HCT116 (cell line): Measurements from ENCODE around the gene HOMER3. TPM values are rescaled to one million over a fixed set of nuclear protein-coding genes. Genes with fewer than 3 reads are reported as not detected.

Experiments used
- ATAC-seq: fragments of 200-7000 bp; cut with Tn5 transposase; 2 replicates; pipeline ENCODE4 v1.9.1; 2020; ENCODE audit warnings: mild to moderate bottlenecking, moderate library complexity
- BruUV-seq: library from RNA; stranded (reverse); fragments of 400-500 nt; replicated peaks from 2 replicates; lab custom pipeline; 2021; lab: Mats Ljungman, UMichigan
- CTCF ChIA-PET: fragments of 300-600 bp; sonication (Branson Sonifier 250); formaldehyde crosslinking; loops from one replicate; lab custom pipeline; 2021; ENCODE audit warnings: antibody characterized with exemption; lab: Charles Lee
- POLR2A ChIA-PET: fragments of 300-600, 350-600 bp; sonication (Branson Sonifier 250); formaldehyde crosslinking; loops from one replicate; lab custom pipeline; 2021; ENCODE audit warnings: antibody characterized with exemption; lab: Charles Lee
- RAD21 ChIA-PET, 2 experiments: fragments of 300-600 bp; sonication (Branson Sonifier 250); formaldehyde crosslinking; loops; one replicate each; lab custom pipeline; 2023; ENCODE audit warnings: low total read pairs in 2 of 2; ENCODE audit not compliant: uncharacterized antibody in 2 of 2, unreplicated experiment in 2 of 2, low non-redundant PET in 1 of 2; lab: Charles Lee
- DNase-seq: peaks from one replicate; pipeline ENCODE4 v3.0.0-alpha.2; 2010; ENCODE audit warnings: low read depth, low spot score
- H2AFZ ChIP-seq: fragments of 200-600 bp; shearing (Covaris generic), sonication (generic); 2 replicates; pipeline ENCODE4 v1.6.1; 2017; ENCODE audit warnings: low read depth, mixed run types, mixed read lengths, antibody characterized with exemption, low read length; ENCODE audit not compliant: poor library complexity, severe bottlenecking
- H3K27ac ChIP-seq: 2 replicates; pipeline ENCODE4 v1.5.1; 2012; ENCODE audit warnings: low read depth, low read length
- H3K27me3 ChIP-seq: fragments of 200-600 bp; sonication (generic); 2 replicates; pipeline ENCODE4 v1.6.1; 2016; ENCODE audit warnings: mixed run types, low read length, mixed read lengths; ENCODE audit not compliant: insufficient read depth
- H3K36me3 ChIP-seq, 2 experiments: fragments of 200-500 bp in 1 of 2; fragments of 200-600 bp in 1 of 2; sonication (Bioruptor generic) in 1 of 2; sonication (generic) in 1 of 2; 2 replicates each; pipeline versions ENCODE4 v1.5.1 to v1.6.1; 2014 to 2016; ENCODE audit warnings: low read length in 2 of 2, inconsistent platforms in 1 of 2, mixed read lengths in 1 of 2, mixed run types in 1 of 2; ENCODE audit not compliant: insufficient read depth in 2 of 2, control insufficient read depth in 1 of 2
- H3K4me1 ChIP-seq, 2 experiments: fragments of 200-600 bp in 1 of 2; sonication (generic) in 1 of 2; 2 replicates each; pipeline versions ENCODE4 v1.5.1 to v1.6.1; 2012 to 2017; ENCODE audit warnings: low read length in 2 of 2, inconsistent platforms in 1 of 2, mild to moderate bottlenecking in 1 of 2, mixed read lengths in 1 of 2, mixed run types in 1 of 2, moderate library complexity in 1 of 2; ENCODE audit not compliant: insufficient read depth in 2 of 2, control insufficient read depth in 1 of 2
- H3K4me2 ChIP-seq: fragments of 200-600 bp; sonication (generic); 2 replicates; pipeline ENCODE4 v1.6.1; 2017; ENCODE audit warnings: mixed run types, low read length, mixed read lengths
- H3K4me3 ChIP-seq, 2 experiments: fragments of 200-600 bp in 1 of 2; sonication (generic) in 1 of 2; replicated peaks in 1 of 2; 2 replicates each; pipeline ENCODE4 v1.5.1; 2011 to 2016; ENCODE audit warnings: low read length in 2 of 2, control low read depth in 1 of 2, low read depth in 1 of 2, mild to moderate bottlenecking in 1 of 2, mixed read lengths in 1 of 2, mixed run types in 1 of 2
- H3K79me2 ChIP-seq: fragments of 200-600 bp; sonication (generic); 2 replicates; pipeline ENCODE4 v1.6.1; 2017; ENCODE audit warnings: mild to moderate bottlenecking, mixed run types, low read length, moderate library complexity, mixed read lengths; ENCODE audit not compliant: insufficient read depth
- H3K9ac ChIP-seq: fragments of 200-600 bp; sonication (generic); 2 replicates; pipeline ENCODE4 v1.6.1; 2016; ENCODE audit warnings: low read length, mixed read lengths
- H3K9me2 ChIP-seq: fragments of 200-600 bp; sonication (generic), shearing (Covaris generic); 2 replicates; pipeline ENCODE4 v1.6.1; 2017; ENCODE audit warnings: mixed run types, mild to moderate bottlenecking, moderate library complexity; ENCODE audit not compliant: insufficient read depth
- H3K9me3 ChIP-seq, 2 experiments: fragments of 200-500 bp in 1 of 2; fragments of 200-600 bp in 1 of 2; sonication (Bioruptor generic) in 1 of 2; sonication (generic) in 1 of 2; 2 replicates each; pipeline ENCODE4 v1.6.1; 2014 to 2017; ENCODE audit warnings: low read length in 2 of 2, mixed read lengths in 2 of 2, inconsistent platforms in 1 of 2, low read depth in 1 of 2, mild to moderate bottlenecking in 1 of 2, mixed run types in 1 of 2, moderate library complexity in 1 of 2; ENCODE audit not compliant: control insufficient read depth in 1 of 2, insufficient read depth in 1 of 2
- H4K20me1 ChIP-seq: fragments of 200-600 bp; sonication (generic), shearing (Covaris generic); 2 replicates; pipeline ENCODE4 v1.6.1; 2017; ENCODE audit warnings: mixed run types, mild to moderate bottlenecking, moderate library complexity; ENCODE audit not compliant: insufficient read depth
- CEBPB ChIP-seq: IDR thresholded peaks from 2 replicates; pipeline ENCODE4 v1.6.1; 2012; ENCODE audit warnings: low read depth
- EGR1 ChIP-seq: IDR thresholded peaks from 2 replicates; pipeline ENCODE4 v1.6.1; 2012; ENCODE audit warnings: low read depth
- ELF1 ChIP-seq: IDR thresholded peaks from 2 replicates; pipeline ENCODE4 v1.6.1; 2012; ENCODE audit warnings: low read depth, borderline replicate concordance
- EZH2 ChIP-seq: fragments of 200-600 bp; sonication (generic); IDR thresholded peaks from 2 replicates; pipeline ENCODE4 v1.6.1; 2017; ENCODE audit warnings: antibody characterized with exemption, mixed run types
- EZH2phosphoT487 ChIP-seq: fragments of 200-600 bp; IDR thresholded peaks from 2 replicates; pipeline ENCODE4 v1.6.1; 2018; ENCODE audit warnings: antibody characterized with exemption, borderline replicate concordance
- POLR2A ChIP-seq: IDR thresholded peaks from 2 replicates; pipeline ENCODE4 v1.7.0; 2011; ENCODE audit warnings: borderline replicate concordance; ENCODE audit not compliant: insufficient read depth, insufficient read length; ENCODE audit errors: extremely low read depth
- POLR2AphosphoS5 ChIP-seq: IDR thresholded peaks from 2 replicates; pipeline ENCODE4 v1.6.1; 2011; ENCODE audit warnings: mild to moderate bottlenecking, low read depth, low read length, moderate library complexity
- SIN3A ChIP-seq: IDR thresholded peaks from 2 replicates; pipeline ENCODE4 v1.6.1; 2012; ENCODE audit warnings: low read depth
- TCF7L2 ChIP-seq: IDR thresholded peaks from 2 replicates; pipeline ENCODE4 v1.7.0; 2011; ENCODE audit warnings: borderline replicate concordance, inconsistent platforms; ENCODE audit not compliant: insufficient read depth, insufficient read length; ENCODE audit errors: extremely low read depth
- YY1 ChIP-seq: IDR thresholded peaks from 2 replicates; pipeline ENCODE4 v1.6.1; 2011; ENCODE audit warnings: low read length, low read depth, moderate library complexity, mild to moderate bottlenecking; ENCODE audit not compliant: insufficient replicate concordance; ENCODE audit errors: extremely low read depth
- ZBTB33 ChIP-seq: IDR thresholded peaks from 2 replicates; pipeline ENCODE4 v1.6.1; 2011; ENCODE audit warnings: mild to moderate bottlenecking, low read length, moderate library complexity; ENCODE audit not compliant: insufficient replicate concordance; ENCODE audit errors: extremely low read depth
- ZFX ChIP-seq: fragments of 450-650 bp; IDR thresholded peaks from 2 replicates; pipeline ENCODE4 v1.6.1; 2017
- ZNF274 ChIP-seq: fragments of 200-500 bp; sonication (Bioruptor generic); IDR thresholded peaks from 2 replicates; pipeline ENCODE4 v1.6.1; 2014; ENCODE audit warnings: mild to moderate bottlenecking, low read depth, low read length, inconsistent platforms
- intact Hi-C: fragments of 100-400 bp; cut with micrococcal nuclease; formaldehyde crosslinking; loops from 2 replicates; pipeline ENCODE4 v1.10.0; 2022
- total RNA-seq: library from RNA; stranded (reverse); gene quantifications from one replicate; pipeline ENCODE4 v1.2.1, GENCODE V29; 2021; ENCODE audit not compliant: unreplicated experiment
- TF ChIP-seq, protein P1 (sequence below): IDR thresholded peaks from 2 replicates; pipeline ENCODE4 v1.6.1; 2012
- TF ChIP-seq, protein P2 (sequence below): IDR thresholded peaks from 2 replicates; pipeline ENCODE4 v1.6.1; 2012

HOMER3 gene
- total RNA-seq, 1 experiment from 2014 or later, result 45.2 TPM

DNA sequence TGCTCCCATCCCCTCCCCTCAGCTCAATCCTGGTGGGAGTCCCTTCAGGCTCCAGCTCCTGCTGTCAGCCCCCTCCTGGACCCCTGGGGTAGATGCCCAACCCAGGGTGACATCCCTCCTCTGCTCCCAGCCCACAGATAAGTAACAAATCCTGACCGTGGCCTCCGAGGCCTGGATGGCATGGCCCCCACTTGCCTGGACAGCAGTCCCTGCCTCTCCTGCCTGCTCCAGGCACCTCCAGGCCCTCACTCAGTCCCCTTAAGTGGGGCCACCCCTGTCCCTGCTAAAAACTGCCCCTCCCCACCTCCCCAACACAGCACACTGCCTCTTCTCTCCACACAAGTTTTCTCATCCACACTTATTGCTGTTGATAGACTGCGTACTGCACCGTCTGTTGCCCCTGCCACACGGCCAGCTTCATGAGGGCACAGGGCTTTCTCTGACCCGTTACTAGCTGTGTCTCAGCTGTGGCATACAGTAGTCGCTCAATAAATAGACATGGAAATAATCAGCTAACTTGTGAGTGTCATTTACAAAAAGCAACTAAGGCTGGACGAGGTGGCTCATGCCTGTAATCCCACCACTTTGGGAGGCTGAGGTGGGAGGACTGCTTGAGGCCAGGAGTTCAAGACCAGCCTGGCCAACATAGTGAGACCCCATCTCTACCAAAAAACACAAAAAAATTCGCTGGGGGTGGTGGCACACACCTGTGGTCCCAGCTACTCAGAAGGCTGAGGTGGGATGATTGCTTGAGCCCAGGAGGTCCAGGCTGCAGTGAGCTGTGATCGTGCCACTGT, 50.9 kb downstream of the HOMER3 start:
- Histone ChIP-seq H3K4me1 (peaks cover 0 to 4% of the 10 kb centered on the region in 2 experiments; a peak in 2 of 4 replicates), H3K27me3 (no peaks in the 10 kb centered on the region), H4K20me1 (no peaks in the 10 kb centered on the region), H3K9me2 (no peaks in the 10 kb centered on the region), H3K9me3 (no peaks in the 10 kb centered on the region), H3K79me2 (no peaks in the 10 kb centered on the region), H3K4me3 (no peak overlapping the region), H3K4me2 (no peak overlapping the region), H3K9ac (no peak overlapping the region), H2AFZ (no peak overlapping the region), H3K27ac (no peak overlapping the region), H3K36me3 (no peaks in the 10 kb centered on the region)
- ATAC-seq (no peak), DNase-seq (no peak)
- TF ChIP-seq EGR1 (no peak), POLR2A (no peak), TCF7L2 (no peak), POLR2AphosphoS5 (no peak), ZNF274 (no peak), ELF1 (no peak), YY1 (no peak), SIN3A (no peak), EZH2 (no peak), CEBPB (no peak), ZBTB33 (no peak), EZH2phosphoT487 (no peak), ZFX (no peak)
- TF ChIP-seq, protein P1, sequence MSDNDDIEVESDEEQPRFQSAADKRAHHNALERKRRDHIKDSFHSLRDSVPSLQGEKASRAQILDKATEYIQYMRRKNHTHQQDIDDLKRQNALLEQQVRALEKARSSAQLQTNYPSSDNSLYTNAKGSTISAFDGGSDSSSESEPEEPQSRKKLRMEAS, result no peak
- TF ChIP-seq, protein P2, sequence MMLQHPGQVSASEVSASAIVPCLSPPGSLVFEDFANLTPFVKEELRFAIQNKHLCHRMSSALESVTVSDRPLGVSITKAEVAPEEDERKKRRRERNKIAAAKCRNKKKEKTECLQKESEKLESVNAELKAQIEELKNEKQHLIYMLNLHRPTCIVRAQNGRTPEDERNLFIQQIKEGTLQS, result no peak
- ChIA-PET POLR2A (no interaction called here), CTCF (no interaction called here), RAD21 (no interaction called here)
- BruUV-seq, result no TSS peak
- intact Hi-C loops, result no loop called here
